KMS-11 (cell line): ENCODE data around the gene MICAL2.

Experiments
- H2AFZ ChIP-seq: fragments of 200-600 bp; sonication (generic); 2 replicates; pipeline ENCODE4 v1.6.1; 2016; ENCODE audit warnings: antibody characterized with exemption, mixed run types, low read depth
- H3K27ac ChIP-seq: fragments of 200-600 bp; sonication (generic); 2 replicates; pipeline ENCODE4 v1.6.1; 2016; ENCODE audit warnings: mild to moderate bottlenecking, mixed run types
- H3K27me3 ChIP-seq: fragments of 200-600 bp; sonication (generic); 2 replicates; pipeline ENCODE4 v1.6.1; 2017; ENCODE audit warnings: mild to moderate bottlenecking, low read depth, mixed run types, moderate library complexity; ENCODE audit not compliant: insufficient read depth
- H3K36me3 ChIP-seq: fragments of 200-600 bp; sonication (generic); 2 replicates; pipeline ENCODE4 v1.6.1; 2017; ENCODE audit warnings: mild to moderate bottlenecking, mixed run types; ENCODE audit not compliant: insufficient read depth
- H3K4me1 ChIP-seq: fragments of 200-600 bp; sonication (generic); 2 replicates; pipeline ENCODE4 v1.6.1; 2016; ENCODE audit warnings: mild to moderate bottlenecking, low read depth, mixed run types; ENCODE audit not compliant: poor library complexity, severe bottlenecking
- H3K4me2 ChIP-seq: fragments of 200-600 bp; sonication (generic); 2 replicates; pipeline ENCODE4 v1.7.0; 2016; ENCODE audit warnings: mild to moderate bottlenecking, mixed run types
- H3K4me3 ChIP-seq: fragments of 200-600 bp; sonication (generic); IDR thresholded peaks from 2 replicates; pipeline ENCODE4 v1.6.1; 2017; ENCODE audit warnings: low read depth, low read length, mixed read lengths; ENCODE audit not compliant: insufficient read depth
- H3K79me2 ChIP-seq: fragments of 200-600 bp; sonication (generic); 2 replicates; pipeline ENCODE4 v1.6.1; 2016; ENCODE audit warnings: low read depth, mixed run types; ENCODE audit not compliant: insufficient read depth
- H3K9ac ChIP-seq: fragments of 200-600 bp; sonication (generic); 2 replicates; pipeline ENCODE4 v1.6.1; 2016; ENCODE audit warnings: mild to moderate bottlenecking, mixed run types
- H4K20me1 ChIP-seq: fragments of 200-600 bp; sonication (generic); 2 replicates; pipeline ENCODE4 v1.6.1; 2016; ENCODE audit warnings: mild to moderate bottlenecking, mixed run types; ENCODE audit not compliant: insufficient read depth
- CTCF ChIP-seq: fragments of 200-600 bp; sonication (generic); conservative IDR thresholded peaks from 2 replicates; pipeline ENCODE4 v1.6.1; 2017; ENCODE audit warnings: low read depth, mild to moderate bottlenecking, antibody characterized with exemption, low read length, moderate library complexity, mixed read lengths

The MICAL2 gene

GRCh38 chr11:12067796-12068357 is 42.5 kb upstream of the MICAL2 start:
- Histone ChIP-seq H3K9ac (no peak overlapping the region), H3K79me2 (no peaks in the 10 kb centered on the region), H3K4me2 (no peak overlapping the region), H3K27ac (no peak overlapping the region), H2AFZ (no peak overlapping the region), H3K4me1 (peaks cover 2% of the 10 kb centered on the region), H3K36me3 (no peaks in the 10 kb centered on the region), H3K4me3 (no peak overlapping the region), H3K27me3 (no peaks in the 10 kb centered on the region), H4K20me1 (no peaks in the 10 kb centered on the region)
- TF ChIP-seq CTCF = no peak

- no peak for TF ChIP-seq CTCF
- Histone ChIP-seq H3K27ac (no peak overlapping the region), H2AFZ (no peak overlapping the region)
Measured at GRCh38 chr11:12069066-12069676, 41.2 kb upstream of the MICAL2 start.

GRCh38 chr11:12070446-12071267 is 39.7 kb upstream of the MICAL2 start:
- Histone ChIP-seq H3K27me3 (no peaks in the 10 kb centered on the region), H3K4me3 (no peak overlapping the region), H3K9ac (no peak overlapping the region), H3K27ac (no peak overlapping the region), H2AFZ (no peak overlapping the region), H3K36me3 (no peaks in the 10 kb centered on the region), H3K4me1 (no peaks in the 10 kb centered on the region), H3K4me2 (no peak overlapping the region), H3K79me2 (no peaks in the 10 kb centered on the region), H4K20me1 (no peaks in the 10 kb centered on the region)
- no peak for TF ChIP-seq CTCF

More at GRCh38 chr11:12069066-12069676, 41.2 kb upstream of the MICAL2 start:
- Histone ChIP-seq H4K20me1 (no peaks in the 10 kb centered on the region), H3K27me3 (no peaks in the 10 kb centered on the region), H3K4me2 (no peak overlapping the region), H3K9ac (no peak overlapping the region), H3K4me3 (no peak overlapping the region), H3K4me1 (no peaks in the 10 kb centered on the region), H3K79me2 (no peaks in the 10 kb centered on the region), H3K36me3 (no peaks in the 10 kb centered on the region)

GRCh38 chr11:12071574-12071973 is 38.8 kb upstream of the MICAL2 start:
- Histone ChIP-seq H3K4me3 (no peak overlapping the region), H3K4me1 (no peaks in the 10 kb centered on the region), H4K20me1 (no peaks in the 10 kb centered on the region), H3K36me3 (no peaks in the 10 kb centered on the region), H2AFZ (no peak overlapping the region), H3K27me3 (no peaks in the 10 kb centered on the region), H3K9ac (no peak overlapping the region), H3K79me2 (no peaks in the 10 kb centered on the region), H3K27ac (no peak overlapping the region), H3K4me2 (no peak overlapping the region)
- TF ChIP-seq CTCF = no peak
